Keratinocyte (primary cell): Measurements from ENCODE around the gene MYB.

ENCODE experiments used
- CTCF ChIP-seq, 3 experiments: IDR thresholded peaks in 1 of 3; conservative IDR thresholded peaks in 1 of 3; optimal IDR thresholded peaks in 1 of 3; 2 replicates in 2 of 3; 3 replicates in 1 of 3; pipeline versions ENCODE3 to v1.5.1; 2011; ENCODE audit warnings: low read length in 3 of 3, mild to moderate bottlenecking in 3 of 3, moderate library complexity in 2 of 3, control low read depth in 1 of 3, inconsistent platforms in 1 of 3; ENCODE audit not compliant: insufficient read depth in 2 of 3; ENCODE audit errors: extremely low read depth in 1 of 3
- EZH2 ChIP-seq: IDR thresholded peaks from one replicate; pipeline ENCODE4 v1.6.1; 2012; ENCODE audit warnings: inconsistent platforms, mild to moderate bottlenecking, low read length, moderate library complexity

DNA sequence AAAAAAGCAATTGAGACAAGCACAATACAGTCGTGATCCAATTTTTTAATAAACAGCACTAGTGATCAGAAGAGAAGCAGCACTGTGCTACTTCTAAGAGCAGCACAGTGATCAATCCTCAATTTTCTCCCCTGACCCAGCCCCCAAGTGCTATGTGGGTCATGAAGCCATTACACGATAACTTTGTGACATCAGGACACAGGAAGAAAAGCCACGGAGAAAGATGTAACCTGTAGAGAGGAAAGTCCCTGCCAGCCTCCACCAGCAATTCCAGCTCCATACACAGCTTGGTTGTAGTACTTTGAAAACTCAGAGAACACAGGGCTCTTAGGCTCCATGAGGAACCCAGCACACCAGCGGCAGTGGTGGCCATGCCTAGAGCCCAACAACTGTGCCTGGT lies 45.3 kb upstream of the MYB start:
- no peak for TF ChIP-seq CTCF (optimal IDR thresholded peaks at IDR 0.05 in 1 of 3, IDR thresholded peaks at IDR 0.05 in 1 of 3, conservative IDR thresholded peaks at IDR 0.05 in 1 of 3; ENCODE audit: extremely low read depth in 1 of 3, insufficient read depth in 2 of 3, low read length in 3 of 3)
- TF ChIP-seq EZH2, result no peak
